HUES48 (cell line): ENCODE results near the gene ASTN2.

Experiments used
- H3K27ac ChIP-seq: one replicate; pipeline ENCODE4 v1.7.0; 2013; ENCODE audit warnings: low read depth, low read length, inconsistent platforms
- H3K27me3 ChIP-seq: 2 replicates; pipeline ENCODE4 v1.6.1; 2013; ENCODE audit warnings: mild to moderate bottlenecking, low read length; ENCODE audit not compliant: control insufficient read depth, insufficient read depth
- H3K36me3 ChIP-seq: 2 replicates; pipeline ENCODE4 v1.6.1; 2013; ENCODE audit warnings: low read length; ENCODE audit not compliant: control insufficient read depth, insufficient read depth
- H3K4me1 ChIP-seq: 2 replicates; pipeline ENCODE4 v1.6.1; 2013; ENCODE audit warnings: mild to moderate bottlenecking, low read length; ENCODE audit not compliant: control insufficient read depth, insufficient read depth
- H3K4me3 ChIP-seq: 2 replicates; pipeline ENCODE4 v1.5.1; 2013; ENCODE audit warnings: mild to moderate bottlenecking, low read depth, low read length
- H3K9ac ChIP-seq: 2 replicates; pipeline ENCODE4 v1.6.1; 2013; ENCODE audit warnings: mild to moderate bottlenecking, low read depth, low read length, moderate library complexity
- H3K9me3 ChIP-seq: 2 replicates; pipeline ENCODE4 v1.6.1; 2013; ENCODE audit warnings: low read length; ENCODE audit not compliant: control insufficient read depth, insufficient read depth

Gene ASTN2

GRCh38 chr9:116958881-116959280 is 456.0 kb downstream of the ASTN2 start:
- H3K4me1 ChIP-seq, result no peaks in the 10 kb centered on the region
- no peak overlapping the region for H3K27ac ChIP-seq
- no peaks in the 10 kb centered on the region for H3K36me3 ChIP-seq
- H3K9ac ChIP-seq, result no peak overlapping the region
- no peaks in the 10 kb centered on the region for H3K9me3 ChIP-seq
- no peaks in the 10 kb centered on the region for H3K27me3 ChIP-seq
- no peak overlapping the region for H3K4me3 ChIP-seq

GRCh38 chr9:116954731-116955130 is 460.1 kb downstream of the ASTN2 start:
- Histone ChIP-seq H3K27me3 (no peaks in the 10 kb centered on the region), H3K4me3 (no peak overlapping the region), H3K36me3 (no peaks in the 10 kb centered on the region), H3K9me3 (no peaks in the 10 kb centered on the region), H3K9ac (no peak overlapping the region), H3K27ac (no peak overlapping the region), H3K4me1 (no peaks in the 10 kb centered on the region)

- no peak overlapping the region for H3K27ac ChIP-seq
- no peak overlapping the region for H3K9ac ChIP-seq
- no peaks in the 10 kb centered on the region for H3K4me1 ChIP-seq
- no peaks in the 10 kb centered on the region for H3K27me3 ChIP-seq
- no peaks in the 10 kb centered on the region for H3K36me3 ChIP-seq
- no peak overlapping the region for H3K4me3 ChIP-seq
- no peaks in the 10 kb centered on the region for H3K9me3 ChIP-seq
Observed at GRCh38 chr9:116953271-116953670, 461.6 kb downstream of the ASTN2 start.

DNA sequence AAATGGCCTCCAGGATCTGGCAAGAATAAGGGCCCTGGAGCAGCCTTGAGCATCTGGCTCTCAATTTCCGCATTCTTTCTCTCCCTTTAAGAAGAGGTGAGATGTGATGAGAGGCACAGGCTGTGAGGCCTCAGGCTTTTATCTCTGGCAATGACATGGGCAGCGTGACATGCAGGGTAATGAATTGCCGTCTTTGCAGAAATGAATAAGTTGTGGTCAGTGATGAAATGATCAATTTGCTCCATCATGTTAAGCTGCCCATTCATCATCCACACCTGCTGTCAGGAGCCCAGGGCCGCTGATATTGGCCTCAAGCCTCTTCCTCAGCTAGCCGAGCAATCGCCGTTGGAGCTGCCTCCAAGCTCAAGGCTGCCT is 462.4 kb downstream of the ASTN2 start:
- Histone ChIP-seq H3K27ac (no peak overlapping the region), H3K9me3 (no peaks in the 10 kb centered on the region), H3K27me3 (no peaks in the 10 kb centered on the region), H3K36me3 (no peaks in the 10 kb centered on the region), H3K9ac (no peak overlapping the region), H3K4me1 (peaks cover 5% of the 10 kb centered on the region), H3K4me3 (no peak overlapping the region)

DNA sequence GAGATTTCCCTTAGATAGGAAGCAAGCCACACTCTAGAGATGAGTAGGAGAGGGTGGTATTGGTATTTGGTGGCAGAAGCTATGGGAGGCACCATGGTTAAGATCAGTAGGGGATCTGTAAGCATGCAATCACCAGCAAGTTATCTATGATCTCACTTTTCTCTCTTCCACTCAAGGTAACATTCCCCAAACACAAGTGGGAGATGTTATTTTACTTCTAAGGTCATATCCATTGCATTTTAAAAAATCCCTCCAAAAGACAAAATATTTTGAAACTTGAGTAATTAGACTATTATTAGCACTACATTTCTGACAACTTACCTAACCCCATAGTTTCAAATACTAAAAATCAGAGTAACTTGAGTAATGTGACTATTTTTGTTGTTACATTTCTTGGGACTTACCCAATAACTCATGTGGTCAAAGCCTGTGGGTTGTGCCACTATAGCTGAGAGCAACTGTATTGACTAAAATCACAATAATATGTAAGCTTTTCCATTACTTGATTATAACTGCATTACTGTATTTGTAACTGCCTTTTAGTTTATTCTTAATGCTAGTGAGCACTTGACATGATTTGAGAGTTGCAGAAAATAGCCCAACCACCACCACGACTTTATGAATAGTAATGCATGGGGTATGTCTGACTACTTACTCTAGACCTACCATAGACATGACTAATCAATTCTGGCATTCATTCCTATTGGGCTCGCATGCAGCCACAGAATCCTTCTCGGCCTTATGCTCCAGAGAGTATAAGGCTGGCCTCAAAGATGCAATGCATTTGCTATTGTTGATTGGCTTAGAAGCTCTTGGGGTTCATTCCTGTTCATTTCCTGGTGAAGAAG is 463.0 kb downstream of the ASTN2 start:
- H3K9me3 ChIP-seq, result no peaks in the 10 kb centered on the region
- H3K36me3 ChIP-seq, result no peaks in the 10 kb centered on the region
- H3K27me3 ChIP-seq, result no peaks in the 10 kb centered on the region
- H3K27ac ChIP-seq, result no peak overlapping the region
- H3K4me3 ChIP-seq, result no peak overlapping the region
- no peak overlapping the region for H3K9ac ChIP-seq
- H3K4me1 ChIP-seq, result peaks cover 11% of the 10 kb centered on the region

DNA sequence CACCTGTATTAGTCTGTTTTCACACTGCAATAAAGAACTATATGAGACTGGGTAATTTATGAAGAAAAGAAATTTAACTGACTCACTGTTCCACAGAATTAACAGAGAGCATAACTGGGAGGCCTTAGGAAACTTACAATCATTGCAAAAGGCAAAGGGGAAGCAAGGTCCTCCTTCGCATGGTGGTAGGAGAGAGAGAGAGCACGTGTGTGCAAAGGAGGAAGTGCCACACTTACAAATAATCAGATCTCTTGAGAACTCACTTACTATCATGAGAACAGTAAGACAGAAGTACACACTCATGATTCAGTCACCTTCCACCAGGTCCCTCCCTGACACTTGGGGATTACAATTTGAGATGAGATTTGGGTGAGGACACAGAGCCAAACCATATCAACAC is 469.0 kb downstream of the ASTN2 start:
- no peaks in the 10 kb centered on the region for H3K36me3 ChIP-seq
- H3K4me3 ChIP-seq, result no peak overlapping the region; the same call in 1 of the 2 replicates
- H3K9me3 ChIP-seq, result no peaks in the 10 kb centered on the region
- H3K4me1 ChIP-seq, result peaks cover 32% of the 10 kb centered on the region
- H3K27me3 ChIP-seq, result no peaks in the 10 kb centered on the region
- H3K9ac ChIP-seq, result no peak overlapping the region
- no peak overlapping the region for H3K27ac ChIP-seq

DNA sequence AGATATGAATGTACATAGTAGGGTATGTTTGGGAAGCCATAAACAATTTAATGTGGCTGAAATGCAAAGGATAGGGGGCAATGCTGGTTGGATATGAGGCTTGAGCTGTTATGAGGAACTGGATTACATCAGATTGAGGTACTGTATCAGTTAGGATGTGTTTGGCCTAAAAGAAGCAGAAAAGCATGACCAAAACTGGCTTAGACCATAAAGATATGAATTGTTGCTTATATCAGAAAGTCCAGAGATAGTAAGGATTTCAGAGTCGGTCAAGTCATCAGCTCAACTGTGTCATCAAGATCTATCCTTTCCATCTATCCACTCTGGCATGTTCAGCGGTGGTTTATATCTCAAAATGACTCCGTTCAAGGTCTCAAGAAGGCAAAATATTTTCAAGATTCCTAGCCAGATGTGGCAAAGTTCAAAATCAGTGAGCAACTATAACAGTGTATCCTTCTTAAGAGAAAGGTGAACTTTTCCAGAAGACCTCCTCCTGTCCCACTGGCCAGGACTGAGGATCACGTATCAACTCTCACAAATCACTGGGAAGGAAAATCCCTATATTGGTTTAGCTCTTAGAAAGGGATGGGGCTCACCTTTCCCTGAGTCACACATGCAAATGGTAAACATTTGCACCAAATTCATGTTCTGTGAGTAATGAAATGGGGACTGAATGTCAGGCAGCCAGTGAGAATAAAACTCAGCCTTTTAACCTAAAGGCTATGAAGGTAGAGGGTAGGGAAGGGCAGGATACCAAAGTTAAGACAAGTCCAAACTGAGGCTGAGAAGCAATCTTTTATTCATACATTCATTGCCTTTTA is 469.9 kb downstream of the ASTN2 start:
- H3K9ac ChIP-seq, result no peak overlapping the region
- no peak overlapping the region for H3K4me3 ChIP-seq
- H3K4me1 ChIP-seq, result peaks cover 32% of the 10 kb centered on the region
- no peaks in the 10 kb centered on the region for H3K36me3 ChIP-seq
- H3K9me3 ChIP-seq, result no peaks in the 10 kb centered on the region
- no peaks in the 10 kb centered on the region for H3K27me3 ChIP-seq
- H3K27ac ChIP-seq, result no peak overlapping the region

GRCh38 chr9:116943970-116944369 is 470.9 kb downstream of the ASTN2 start:
- Histone ChIP-seq H3K27me3 (no peaks in the 10 kb centered on the region), H3K4me1 (peaks cover 32% of the 10 kb centered on the region), H3K4me3 (no peak overlapping the region), H3K36me3 (no peaks in the 10 kb centered on the region), H3K9me3 (no peaks in the 10 kb centered on the region), H3K27ac (no peak overlapping the region), H3K9ac (no peak overlapping the region)

DNA sequence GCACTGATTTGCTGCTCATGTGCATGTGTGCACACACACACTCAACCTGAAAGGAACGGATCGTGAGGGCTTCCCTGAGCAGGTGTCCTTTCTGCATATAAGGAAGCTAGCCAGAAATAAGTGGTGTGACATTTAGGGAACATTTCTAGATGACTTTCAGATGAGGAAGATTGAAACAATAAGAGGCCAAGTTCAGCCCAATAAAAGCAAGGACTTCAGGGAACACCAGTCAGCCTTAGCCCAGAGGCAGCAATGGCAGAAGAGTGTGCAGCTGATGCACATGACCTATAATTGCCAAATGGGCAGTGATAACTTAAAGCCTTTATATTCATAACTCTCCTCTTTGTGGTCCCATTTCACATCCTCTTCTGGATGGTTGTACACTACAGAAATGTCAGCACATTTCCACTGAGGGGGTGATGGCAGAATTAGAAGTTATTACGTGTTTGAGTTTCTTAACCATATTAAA is 472.2 kb downstream of the ASTN2 start:
- no peaks in the 10 kb centered on the region for H3K9me3 ChIP-seq
- H3K27me3 ChIP-seq, result no peaks in the 10 kb centered on the region
- no peak overlapping the region for H3K27ac ChIP-seq
- H3K9ac ChIP-seq, result no peak overlapping the region
- peaks cover 30% of the 10 kb centered on the region for H3K4me1 ChIP-seq
- H3K4me3 ChIP-seq, result no peak overlapping the region
- no peaks in the 10 kb centered on the region for H3K36me3 ChIP-seq

DNA sequence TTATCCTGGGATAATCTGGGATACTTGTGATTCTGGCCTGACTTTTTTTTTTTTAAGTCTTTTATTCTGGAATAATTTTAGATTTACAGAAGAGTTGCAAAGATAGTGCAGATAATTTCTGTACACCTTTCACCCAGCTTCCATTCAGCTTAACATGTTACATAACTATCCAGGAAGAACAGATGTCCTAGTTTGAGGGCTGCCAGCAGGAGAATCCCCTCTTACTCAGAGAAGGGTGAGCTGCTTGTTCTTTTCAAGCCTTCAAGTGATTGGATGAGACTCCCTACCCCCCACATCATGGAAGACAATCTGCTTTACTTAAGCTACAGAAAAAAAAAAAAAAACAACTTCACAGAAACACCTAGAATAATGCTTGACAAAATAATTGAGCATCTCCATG is 473.6 kb downstream of the ASTN2 start:
- no peak overlapping the region for H3K4me3 ChIP-seq
- H3K36me3 ChIP-seq, result no peaks in the 10 kb centered on the region
- peaks cover 16% of the 10 kb centered on the region for H3K4me1 ChIP-seq
- no peak overlapping the region for H3K27ac ChIP-seq
- no peaks in the 10 kb centered on the region for H3K9me3 ChIP-seq
- H3K27me3 ChIP-seq, result no peaks in the 10 kb centered on the region
- no peak overlapping the region for H3K9ac ChIP-seq

- no peak overlapping the region for H3K4me3 ChIP-seq
Observed at GRCh38 chr9:116940614-116941215, 474.1 kb downstream of the ASTN2 start.

More at GRCh38 chr9:116940614-116941215, 474.1 kb downstream of the ASTN2 start:
- Histone ChIP-seq H3K9ac (no peak overlapping the region), H3K9me3 (no peaks in the 10 kb centered on the region), H3K36me3 (no peaks in the 10 kb centered on the region), H3K27ac (no peak overlapping the region), H3K4me1 (peaks cover 11% of the 10 kb centered on the region), H3K27me3 (no peaks in the 10 kb centered on the region)
